GM18511 (cell line): ENCODE results near the gene DBX1.
"Not testable (repeated sequence)": the region's sequence is repeated elsewhere in the genome, so short reads cannot be mapped to it uniquely, and the experiment has no call there.

Experiments used
- ATAC-seq: cut with Tn5 transposase; IDR thresholded peaks from one replicate; pipeline ENCODE4 v1.9.1; 2021; ENCODE audit warnings: mild to moderate bottlenecking, moderate library complexity; ENCODE audit not compliant: unreplicated experiment

DBX1 gene

DNA sequence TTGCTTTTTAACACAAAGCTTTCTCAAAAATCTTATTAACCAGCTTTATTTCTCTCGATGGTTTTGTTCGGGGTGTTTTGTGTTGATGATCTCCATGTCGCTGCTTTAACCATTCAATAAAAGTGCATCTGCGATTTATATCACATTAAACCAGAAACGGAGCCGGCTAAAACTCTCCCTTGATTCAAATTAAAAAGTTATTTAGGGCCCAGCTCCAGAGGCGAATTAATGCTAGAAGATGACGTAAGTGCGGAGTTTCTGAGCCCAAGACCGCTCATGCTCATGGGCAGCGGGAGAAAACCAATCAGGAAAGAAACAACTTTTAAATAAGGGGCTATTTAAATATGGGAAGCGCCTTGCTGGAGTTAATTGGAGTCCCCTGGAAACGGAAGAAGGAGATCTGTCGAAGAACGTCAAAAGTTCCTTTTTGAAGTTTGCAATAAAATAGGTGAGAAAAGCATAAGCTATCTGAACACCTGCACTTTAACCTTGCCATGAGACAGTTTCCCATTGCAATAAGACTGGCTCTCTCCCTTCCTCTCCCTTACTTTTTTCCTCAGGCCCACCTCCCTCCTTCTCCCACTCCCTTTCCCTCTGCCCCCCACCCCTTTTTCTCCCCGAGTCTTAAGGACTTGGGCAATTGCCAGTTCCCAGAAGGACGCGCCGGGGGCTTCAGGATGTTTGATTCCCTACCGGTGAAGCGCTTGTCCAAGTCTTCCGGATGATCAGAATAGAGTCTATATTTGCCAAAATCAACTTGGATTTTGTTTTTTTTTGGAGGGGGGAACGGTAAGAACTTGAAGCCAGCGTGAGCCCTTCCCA, 1.9 kb upstream of the DBX1 start:
- no peak for ATAC-seq

DNA sequence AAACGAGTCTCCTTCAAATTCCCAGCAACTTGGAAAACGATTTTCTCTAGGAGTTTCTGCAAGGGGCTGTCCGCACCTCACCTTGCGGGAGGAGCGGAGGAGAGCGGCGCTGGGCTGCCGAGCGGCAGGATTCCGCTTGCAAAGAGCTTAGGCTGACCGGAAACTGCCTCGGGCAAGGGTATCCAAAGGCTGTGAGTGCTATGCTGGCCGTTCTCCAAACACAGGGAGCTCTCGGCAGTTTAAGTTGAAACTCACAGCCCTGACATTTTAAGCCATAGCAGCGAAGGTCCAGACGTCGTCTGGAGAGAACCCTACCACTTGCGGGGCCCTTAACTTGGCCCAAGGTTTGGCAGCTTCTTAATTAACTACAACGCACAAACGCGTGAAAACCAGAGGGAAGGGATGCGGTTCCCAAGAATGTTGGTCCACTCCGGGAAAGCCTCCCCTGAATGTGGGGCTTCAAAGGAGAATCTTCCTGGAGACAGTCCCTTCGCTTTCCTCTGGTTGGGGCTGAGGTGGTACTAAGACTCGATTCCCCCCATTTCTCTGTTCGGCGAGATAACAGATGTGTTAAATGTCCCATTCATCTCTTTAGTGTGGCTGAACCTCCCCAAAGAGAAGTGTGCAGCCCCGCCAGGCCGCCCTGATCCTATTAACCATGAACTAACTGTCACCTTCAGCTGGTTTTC, 1.1 kb upstream of the DBX1 start:
- ATAC-seq = no peak

DNA sequence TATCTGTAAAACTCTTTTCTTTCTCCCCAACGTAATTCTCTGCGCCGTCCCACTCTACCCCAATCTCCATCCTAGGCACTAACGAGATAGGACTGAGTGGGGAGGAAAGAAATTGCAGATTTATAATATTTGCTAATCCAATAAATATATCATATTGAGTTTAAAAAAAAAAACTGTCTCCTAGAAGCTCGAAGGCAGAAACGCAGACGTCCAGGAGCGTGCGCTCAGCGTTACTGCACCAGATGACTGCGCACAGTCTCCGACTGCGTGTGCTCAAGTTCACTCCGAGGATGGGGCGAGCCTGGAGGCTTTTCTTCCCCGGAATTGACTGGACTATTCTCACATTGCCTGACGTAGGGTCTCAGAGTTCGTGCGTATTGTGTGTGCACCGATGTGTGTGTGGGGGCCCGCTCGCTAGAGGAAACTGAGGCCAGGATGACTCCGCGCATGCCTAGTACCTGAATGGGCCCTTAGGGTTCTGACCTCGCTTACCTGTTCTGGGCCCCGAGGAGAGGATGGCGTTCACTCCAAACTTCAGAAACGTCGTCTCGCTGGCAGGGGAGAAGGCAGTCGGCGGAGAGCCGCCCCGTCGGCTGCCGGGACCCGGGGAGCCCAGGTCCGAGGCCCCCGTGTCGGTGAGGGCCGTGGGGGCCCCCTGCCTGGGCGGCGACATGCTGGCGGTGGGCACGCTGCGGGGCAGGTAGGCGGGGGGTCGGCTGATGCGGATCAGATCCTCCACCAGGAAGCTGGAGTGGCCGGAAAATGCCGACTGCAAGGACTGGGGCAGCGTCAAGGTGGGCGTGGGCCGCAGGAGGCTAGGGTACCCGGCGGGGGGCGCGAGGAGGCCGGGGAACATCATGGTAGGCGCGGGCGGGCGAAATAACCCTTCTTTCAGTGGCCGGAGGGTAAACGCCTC, 551 bp downstream of the DBX1 start:
- no peak for ATAC-seq

DNA sequence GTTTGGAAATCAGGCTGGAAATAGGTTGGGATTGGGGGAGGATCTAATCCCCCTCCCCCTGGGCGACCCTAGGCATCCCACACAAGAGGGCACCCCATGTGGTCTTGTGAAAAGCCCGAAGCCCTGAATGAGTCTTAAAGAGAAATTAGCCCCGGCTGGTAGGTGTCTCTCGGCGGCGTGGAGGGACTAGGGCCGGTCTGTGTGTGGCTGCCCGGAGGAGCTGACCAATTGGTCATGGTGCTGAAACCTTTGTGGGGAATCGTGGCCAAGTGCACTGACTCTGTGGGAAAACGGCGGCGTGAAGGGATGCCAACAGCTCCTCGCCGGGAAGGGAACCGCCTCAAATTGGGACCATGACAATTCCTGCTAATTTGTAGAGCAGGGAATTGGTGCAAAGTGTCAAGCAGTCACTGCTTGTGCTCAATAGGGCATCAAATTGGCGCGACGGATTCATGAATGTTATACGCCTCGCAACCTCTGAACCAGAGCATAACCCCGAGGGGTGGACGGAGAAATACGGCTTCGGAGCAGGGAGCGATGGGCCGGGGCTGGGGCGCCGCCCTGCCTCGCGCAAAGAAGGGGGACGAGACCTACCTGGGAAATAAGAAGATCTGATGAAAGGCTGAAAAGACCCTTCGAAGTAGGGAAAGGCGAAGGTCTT, 1.5 kb downstream of the DBX1 start:
- no peak for ATAC-seq

DNA sequence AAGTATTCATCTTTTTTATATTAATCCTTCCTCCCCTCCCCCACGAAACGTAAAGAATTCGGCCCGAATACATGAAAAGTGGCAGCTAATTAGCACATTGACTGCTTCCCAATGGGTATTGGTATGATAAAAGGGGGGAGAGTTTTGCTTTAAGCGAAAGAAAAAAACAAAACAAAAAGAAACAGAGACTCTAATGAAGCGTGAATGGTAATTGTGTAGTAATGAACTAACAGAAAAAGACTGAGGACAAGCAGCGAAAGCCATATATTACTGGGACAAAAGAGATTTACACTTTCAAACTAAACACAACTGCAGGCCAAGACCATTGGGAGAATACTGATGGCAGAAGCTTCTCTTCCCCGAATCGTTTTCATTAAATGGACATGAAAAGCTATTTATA, 2.5 kb downstream of the DBX1 start:
- no peak for ATAC-seq

DNA sequence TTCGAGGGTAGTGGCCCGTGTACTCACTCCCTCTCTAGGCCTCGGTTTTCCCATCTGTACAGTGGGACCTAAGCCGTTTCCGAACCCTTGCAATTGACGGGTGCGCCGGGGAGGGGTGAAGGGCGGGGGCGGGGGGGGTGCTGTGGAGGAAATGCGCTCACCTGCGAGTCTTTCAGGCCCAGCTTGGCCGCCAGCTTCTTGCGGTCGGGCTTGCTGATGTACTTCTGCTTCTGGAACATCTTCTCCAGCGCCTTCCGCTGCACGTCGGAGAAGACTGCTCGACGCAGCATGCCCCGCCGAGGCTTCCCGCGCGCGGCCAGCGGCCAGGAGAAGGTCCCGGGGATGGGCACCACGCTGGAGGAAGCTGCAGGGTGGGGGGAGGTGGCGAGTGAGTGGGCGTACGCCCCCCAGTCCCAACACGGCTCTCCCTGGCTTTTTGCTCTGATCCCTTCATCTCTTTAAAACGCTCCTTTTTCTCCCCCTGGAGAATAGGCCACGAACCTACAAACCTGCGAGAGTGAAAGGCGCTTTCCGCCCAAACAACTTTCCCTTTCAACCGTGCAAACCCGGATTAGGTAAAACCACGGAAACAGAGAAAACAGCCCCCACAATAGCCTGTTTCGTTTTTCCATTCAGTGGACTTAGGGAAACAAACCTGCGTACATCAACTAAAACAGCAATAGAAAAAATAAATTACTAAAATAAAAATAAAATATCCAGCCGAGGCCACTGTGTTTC, 3.2 kb downstream of the DBX1 start:
- ATAC-seq = no peak

DNA sequence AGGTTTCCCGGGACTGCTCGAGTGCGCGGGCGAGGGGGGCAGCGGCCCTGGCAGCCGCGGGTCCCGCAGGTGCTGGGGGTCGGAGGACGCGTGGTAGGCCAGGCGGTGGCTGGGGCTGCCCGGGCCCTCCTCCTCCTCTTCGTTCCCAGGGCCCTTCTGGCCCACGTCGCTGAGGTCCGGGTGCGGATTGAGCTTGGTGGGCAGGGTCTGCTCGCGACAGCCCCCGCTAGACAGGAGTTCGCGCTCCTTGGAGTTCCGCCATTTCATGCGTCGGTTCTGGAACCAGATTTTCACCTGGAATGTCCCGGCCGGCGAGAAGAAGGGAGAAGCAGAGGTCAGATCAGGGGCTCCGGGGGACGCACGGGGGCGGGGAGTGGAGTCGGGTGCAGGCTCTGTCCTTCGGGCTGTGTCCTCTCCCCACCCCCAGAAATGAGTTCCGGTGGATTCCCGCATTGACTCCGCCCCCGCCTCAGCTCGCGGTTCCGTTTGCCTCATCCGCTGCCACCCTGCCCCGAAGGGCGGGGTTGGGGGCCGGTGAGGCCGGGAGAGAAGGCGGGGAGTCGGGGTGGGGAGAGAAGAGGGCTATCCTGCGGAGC, 3.9 kb downstream of the DBX1 start:
- ATAC-seq = no peak

DNA sequence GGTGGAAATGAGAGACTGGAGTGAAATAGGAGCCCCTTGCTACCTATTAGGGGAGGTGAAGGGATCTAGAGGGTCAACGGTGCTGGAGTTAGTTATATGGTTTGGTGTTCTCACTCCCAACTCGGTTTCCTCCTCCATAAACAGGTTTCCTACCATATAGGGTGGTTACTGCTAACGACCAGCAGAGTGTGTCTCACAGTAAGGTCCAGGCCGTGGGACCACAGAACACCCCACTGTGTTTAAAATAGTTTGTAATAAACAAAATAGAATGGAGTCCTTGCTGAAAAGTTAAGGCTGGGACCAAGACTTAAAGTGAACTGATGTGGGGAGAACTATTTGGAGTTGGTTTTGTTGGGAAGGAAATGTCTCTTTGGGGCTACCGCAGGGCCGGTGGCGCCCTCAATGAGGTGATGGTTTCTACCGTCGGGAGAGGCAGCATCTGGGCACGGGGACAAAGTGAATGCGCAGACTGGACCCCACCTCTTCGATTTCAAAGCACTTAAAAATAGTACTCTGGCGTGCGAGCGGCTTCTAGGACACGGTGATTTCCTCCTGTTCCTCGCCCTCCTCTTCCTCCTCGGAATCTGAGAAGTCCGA, 4.5 kb downstream of the DBX1 start:
- no peak for ATAC-seq

DNA sequence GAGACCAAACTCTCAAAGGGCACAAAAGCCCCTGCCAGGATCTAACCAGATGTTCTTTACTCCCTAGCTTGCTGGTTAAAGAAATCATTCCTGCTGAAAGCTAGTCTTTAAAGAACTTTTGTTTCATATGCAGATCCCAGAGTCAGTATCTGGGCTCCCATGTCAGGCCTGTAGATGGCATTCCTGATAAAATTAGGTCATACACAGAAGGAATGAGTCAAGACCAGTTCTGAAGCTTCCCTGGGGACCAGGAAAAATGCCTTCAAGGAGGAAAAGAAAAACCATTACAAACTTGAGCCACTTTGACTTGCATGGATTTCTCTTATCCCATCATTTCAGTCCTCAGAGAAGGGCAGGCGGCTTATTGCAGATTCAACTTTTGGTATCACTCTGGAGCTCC, 5.9 kb downstream of the DBX1 start:
- no peak for ATAC-seq

DNA sequence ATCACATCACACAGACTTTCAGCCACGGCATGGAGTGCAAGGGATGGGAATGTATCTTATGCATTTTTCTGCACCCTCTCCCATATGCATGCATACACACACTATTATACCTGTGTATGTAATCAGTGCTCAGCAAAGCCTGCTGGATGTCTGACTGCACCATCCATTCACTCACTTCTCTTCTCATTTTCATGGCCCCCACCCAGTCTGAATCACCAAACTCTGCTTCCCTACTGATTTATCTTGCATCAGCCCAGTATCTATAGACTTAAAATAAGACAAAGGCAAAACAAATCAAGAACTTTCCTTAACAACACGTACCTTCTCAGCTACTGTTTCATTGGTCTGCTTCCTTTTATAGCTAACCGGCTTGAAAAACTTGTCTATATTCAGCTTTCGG, 21.6 kb downstream of the DBX1 start:
- ATAC-seq = no peak

DNA sequence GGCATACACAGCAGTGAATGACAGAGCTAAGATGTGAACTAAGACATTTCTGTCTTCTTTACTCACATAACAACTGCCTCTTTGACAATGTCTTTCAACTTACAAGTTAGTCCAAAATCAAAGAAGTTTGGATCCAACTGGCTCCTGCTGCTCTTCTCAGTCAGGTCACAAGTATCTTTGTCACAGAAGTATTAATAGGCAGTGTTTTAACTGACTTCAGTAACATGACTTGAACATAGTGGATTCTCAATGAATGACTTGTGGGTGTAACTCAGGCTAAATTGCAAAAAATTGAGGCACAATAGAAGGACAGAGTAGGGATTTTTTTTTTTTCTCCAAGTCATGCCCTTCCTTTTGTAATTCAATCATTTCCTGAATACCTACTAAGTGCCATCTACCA, 22.6 kb downstream of the DBX1 start:
- no peak for ATAC-seq

DNA sequence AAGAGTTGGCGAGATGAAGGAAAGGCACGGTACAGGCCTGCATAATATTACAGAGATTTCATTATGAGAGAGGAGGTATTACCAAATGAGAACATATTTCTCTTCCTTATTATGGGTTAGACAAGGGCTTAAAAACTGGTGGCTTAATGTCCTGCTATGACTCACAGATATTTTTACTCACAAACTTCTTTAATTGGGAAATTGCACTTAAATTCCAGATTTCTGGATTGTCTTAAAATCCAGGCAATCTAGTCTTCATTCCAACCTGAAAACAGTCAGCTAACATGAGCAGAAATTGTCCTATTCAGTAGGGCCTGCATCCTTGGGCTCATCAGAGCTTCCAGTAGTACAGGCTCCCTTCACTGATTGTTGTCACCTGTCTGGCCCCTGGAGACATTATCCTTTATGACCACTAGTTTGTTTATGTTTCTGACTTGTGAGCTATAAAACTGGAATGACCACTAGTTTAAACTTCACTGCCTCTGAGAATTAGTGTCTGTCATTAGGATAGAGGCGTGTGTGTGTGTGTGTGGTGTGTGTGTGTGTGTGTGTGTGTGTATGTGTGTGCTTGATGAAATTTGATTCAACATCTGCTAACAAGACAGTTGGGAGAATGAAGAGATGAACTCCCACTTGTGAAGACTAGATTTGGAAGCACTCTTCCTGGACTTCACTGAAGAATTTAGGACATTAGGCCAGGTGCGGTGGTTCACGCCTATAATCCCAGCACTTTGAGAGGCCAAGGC, 25.1 kb downstream of the DBX1 start:
- no peak for ATAC-seq

DNA sequence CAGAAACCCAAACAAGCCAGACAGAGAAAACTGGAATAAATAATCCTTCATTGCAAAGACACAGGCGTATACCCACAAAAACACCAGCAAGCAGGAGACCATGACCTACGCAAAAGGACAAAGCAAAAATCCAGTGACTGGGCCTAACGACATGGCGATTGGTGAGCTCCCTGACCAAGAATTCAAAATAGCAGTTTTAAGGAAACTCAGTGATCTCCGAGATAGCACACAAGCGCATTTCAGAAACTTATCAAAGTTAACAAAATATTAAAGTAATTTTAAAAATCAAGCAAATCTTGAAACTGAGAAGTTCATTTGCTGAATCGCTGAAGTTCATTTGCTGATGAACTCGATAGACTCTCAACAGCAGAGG, 27.6 kb downstream of the DBX1 start:
- no peak for ATAC-seq

DNA sequence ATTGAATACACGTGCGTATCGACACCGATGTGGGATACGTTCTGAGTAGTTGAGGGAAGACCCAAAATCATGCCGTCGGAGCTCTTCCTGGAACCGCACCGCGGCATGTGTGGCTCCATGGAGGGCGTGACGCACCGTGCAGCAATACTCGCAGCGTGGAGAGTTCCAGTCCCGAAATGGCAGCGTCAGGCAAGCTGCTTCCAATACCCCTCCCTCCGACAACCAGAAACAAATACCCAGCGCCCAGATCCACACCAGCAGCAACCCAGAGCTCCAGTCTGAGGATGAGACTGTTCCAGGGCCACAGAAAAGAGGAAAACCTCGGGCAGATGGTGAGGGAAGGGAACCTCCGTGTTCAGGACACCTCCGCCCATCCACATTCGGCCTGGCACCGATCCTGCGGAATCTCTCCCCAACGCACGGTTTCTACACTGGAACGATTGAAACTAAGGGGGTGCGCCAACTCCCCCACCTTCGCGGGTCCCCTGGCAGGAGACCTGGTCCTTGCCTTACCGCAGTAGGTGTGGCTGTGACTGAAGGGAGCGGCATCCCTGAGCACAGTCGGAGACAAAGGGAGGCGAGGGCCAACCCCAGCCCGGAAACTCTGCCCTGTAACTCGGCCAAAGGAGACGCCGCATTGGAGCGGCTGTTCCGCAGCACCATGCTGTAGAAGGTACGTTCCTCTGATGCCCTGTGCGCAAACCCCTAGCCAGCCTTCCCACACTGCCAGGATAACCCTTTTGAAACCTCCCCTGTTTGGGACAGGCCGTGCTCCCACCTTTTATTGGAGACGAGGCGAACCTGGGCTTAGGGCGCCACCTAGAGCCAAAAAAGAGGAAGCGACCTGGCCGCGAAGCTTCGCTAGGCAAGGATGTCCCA, 28.2 kb downstream of the DBX1 start:
- ATAC-seq = peak; percentile 58

DNA sequence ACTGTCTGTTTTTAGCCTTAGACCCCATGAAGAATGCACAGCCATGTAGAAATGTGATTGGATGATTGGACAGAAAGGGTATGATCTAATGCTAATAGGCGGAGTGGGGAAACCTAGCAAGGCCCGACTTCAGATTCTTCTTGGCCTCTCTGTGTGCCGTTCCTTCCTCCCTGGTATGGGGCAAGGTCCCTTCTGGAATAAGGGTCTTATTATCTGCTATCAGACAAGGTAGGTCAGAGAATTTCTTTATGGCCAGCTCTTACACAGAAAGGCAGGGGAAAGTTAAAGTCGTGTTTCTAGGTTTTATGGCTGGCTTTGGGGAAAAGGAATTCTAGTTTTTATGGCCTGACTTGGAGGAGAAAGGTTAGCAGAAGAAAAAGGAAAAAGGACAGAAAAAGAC, 30.6 kb downstream of the DBX1 start:
- no peak for ATAC-seq

DNA sequence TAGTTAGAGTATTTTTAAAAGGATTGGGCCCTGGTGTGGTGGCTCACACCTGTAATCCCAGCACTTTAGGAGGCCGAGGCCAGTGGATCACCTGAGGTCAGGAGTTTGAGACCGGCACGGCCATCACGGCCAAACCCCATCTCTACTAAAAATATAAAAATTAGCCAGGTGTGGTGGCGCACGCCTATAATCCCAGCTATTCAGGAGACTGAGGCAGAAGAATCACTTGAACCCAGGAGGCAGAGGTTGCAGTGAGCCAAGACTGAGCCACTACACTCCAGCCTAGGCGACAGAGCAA, 31.8 kb downstream of the DBX1 start:
- not testable (repeated sequence) for ATAC-seq

DNA sequence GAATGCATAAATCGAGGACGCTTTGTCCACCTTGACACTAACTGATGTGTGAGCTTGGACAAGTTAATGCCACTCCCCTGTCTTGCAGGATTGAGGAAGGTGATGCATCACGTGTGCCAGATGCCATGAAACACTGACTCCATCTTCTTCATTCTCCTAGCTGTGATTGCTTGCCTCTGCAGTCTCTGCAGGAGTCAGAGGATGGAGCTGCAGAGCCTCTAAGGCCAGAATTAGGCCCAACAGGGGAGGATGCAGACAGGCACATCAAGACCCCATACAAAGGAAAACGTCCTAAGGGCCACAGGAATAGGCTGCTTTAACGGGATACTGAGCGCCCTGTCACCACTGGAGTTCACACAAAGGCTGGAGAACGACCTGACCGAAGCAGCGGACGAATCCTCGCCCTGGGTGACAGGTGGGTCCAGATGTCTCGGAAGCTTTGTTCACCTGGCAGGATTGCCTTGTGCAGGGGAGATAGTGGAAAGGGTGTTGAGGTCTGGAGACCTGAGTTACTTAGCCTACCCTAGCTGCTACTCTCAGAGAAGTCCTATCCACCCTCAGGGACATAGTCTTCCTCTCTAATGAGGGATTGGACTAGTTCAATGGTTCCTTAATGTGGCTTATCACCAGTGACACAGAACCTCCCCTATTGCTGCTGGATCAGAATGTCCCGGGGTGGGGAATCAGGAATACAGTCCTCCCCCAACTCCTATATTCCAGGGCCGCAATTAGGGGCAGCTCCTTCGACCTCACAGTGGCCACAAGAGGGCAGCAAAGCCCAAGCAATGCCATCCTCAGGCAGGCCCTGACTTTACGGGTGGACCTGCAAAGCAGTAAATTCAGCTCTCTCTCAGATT, 32.4 kb downstream of the DBX1 start:
- peak; percentile 81 for ATAC-seq
